Measurements from ENCODE around the gene CPLANE1.

- TF ChIP-seq CTCF (IDR thresholded peaks at IDR 0.05) = no peak
- TF ChIP-seq POLR2A (IDR thresholded peaks at IDR 0.05) = no peak
Measured at GRCh38 chr5:37077146-37077545, 172.0 kb downstream of the CPLANE1 start.
